GM23248 (cell line): Measurements from ENCODE around the gene OTX2.

Experiments
- EZH2 ChIP-seq: fragments of 200-600 bp; sonication (generic); IDR thresholded peaks from 2 replicates; pipeline ENCODE4 v1.6.1; 2018; ENCODE audit warnings: antibody characterized with exemption, mild to moderate bottlenecking; ENCODE audit not compliant: insufficient read depth, poor library complexity, severe bottlenecking
- EZH2phosphoT487 ChIP-seq: fragments of 200-600 bp; sonication (generic); IDR thresholded peaks from 2 replicates; pipeline ENCODE4 v1.6.1; 2018; ENCODE audit warnings: antibody characterized with exemption, moderate library complexity, mild to moderate bottlenecking, low read depth; ENCODE audit not compliant: insufficient read depth

DNA sequence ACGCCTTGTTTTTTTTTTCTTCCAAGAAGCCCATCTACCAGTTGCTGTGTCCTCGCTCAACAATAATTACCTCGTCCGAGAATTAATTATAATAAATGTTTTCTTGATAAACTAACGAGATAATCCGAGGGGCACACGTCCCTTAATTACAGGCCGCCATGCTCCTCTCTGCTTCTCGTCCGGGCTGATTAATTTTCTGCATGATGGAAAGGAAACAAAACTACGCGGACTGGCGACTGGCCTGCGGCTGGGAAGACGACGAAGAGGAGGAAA is 2.2 kb downstream of the OTX2 start:
- TF ChIP-seq EZH2phosphoT487 (no peak), EZH2 (no peak)
